ENCODE measurements around the gene PPIL4. TPM values are rescaled to one million over a fixed set of nuclear protein-coding genes. Genes with fewer than 3 reads are reported as not detected.
A peak's percentile ranks its signal among the peaks of the same experiment; 100 is the strongest.
"Not testable (repeated sequence)": the region's sequence is repeated elsewhere in the genome, so short reads cannot be mapped to it uniquely, and the experiment has no call there.

Gene PPIL4
- total RNA-seq, 2 experiments from 2014 or later, result 51.8 to 53.5 TPM

- intact Hi-C loops (cut with DNase I, micrococcal nuclease), result no loop called here
- H3K27ac ChIP-seq (ENCODE audit: low read depth in 1 of 2, low read length in 2 of 2), result no peak overlapping the region
- H3K9me3 Mint-ChIP-seq, result no peaks in the 10 kb centered on the region
- H3K9me3 ChIP-seq (ENCODE audit: control insufficient read depth in 1 of 2, insufficient read depth in 1 of 2, low read length in 2 of 2), result no peaks in the 10 kb centered on the region
- POLR2A ChIA-PET, result no interaction called here
- CTCF ChIA-PET, result interaction anchor here (1.2 to 1.9 kb wide), 2 partner anchors 14 to 16 kb away, joined by 4 to 6 read pairs; partner anchors contain the start of gene ZC3H12D
- H3K4me1 Mint-ChIP-seq (ENCODE audit: low read depth), result peaks cover 62% of the 10 kb centered on the region
- H3K36me3 Mint-ChIP-seq (ENCODE audit: low read depth), result peaks cover 41% of the 10 kb centered on the region
- peak overlapping the region; percentile 69 for H3K27ac Mint-ChIP-seq
- no peak for ATAC-seq (ENCODE audit: poor library complexity)
- H3K4me3 ChIP-seq (ENCODE audit: low read length), result no peak overlapping the region
- H3K27me3 ChIP-seq (ENCODE audit: control insufficient read depth in 1 of 2, insufficient read depth in 2 of 2, low read length in 2 of 2), result no peaks in the 10 kb centered on the region
- no peak for TF ChIP-seq CTCF (IDR thresholded peaks at IDR 0.05)
- no peak overlapping the region for H3K4me3 Mint-ChIP-seq
- H3K36me3 ChIP-seq (ENCODE audit: insufficient read depth, low read length), result peaks cover 1% of the 10 kb centered on the region
- H3K4me1 ChIP-seq (ENCODE audit: insufficient read depth, low read length), result peaks cover 33% of the 10 kb centered on the region
- DNase-seq, result no peak
- H3K27me3 Mint-ChIP-seq, result no peaks in the 10 kb centered on the region
Observed at GRCh38 chr6:149499066-149499465, 46.8 kb downstream of the PPIL4 start.

- H3K27ac Mint-ChIP-seq, result peak overlapping the region; percentile 89
- POLR2A ChIA-PET, result interaction anchor here (0.6 to 4.3 kb wide), 3 partner anchors 11 to 42 kb away, joined by 3 to 79 read pairs (median 3); no protein-coding TSS in a partner anchor
- H3K27ac ChIP-seq (ENCODE audit: low read depth in 1 of 2, low read length in 2 of 2), result no peak overlapping the region
- peaks cover 49% of the 10 kb centered on the region for H3K4me1 ChIP-seq (ENCODE audit: insufficient read depth, low read length)
- no peak for TF ChIP-seq CTCF (IDR thresholded peaks at IDR 0.05)
- CTCF ChIA-PET, result interaction anchor here (2.9 kb wide), 1 partner anchor 19 kb away, joined by 22 read pairs; no protein-coding TSS in a partner anchor
- ATAC-seq (ENCODE audit: poor library complexity) (no peak), DNase-seq (no peak)
- no peaks in the 10 kb centered on the region for H3K36me3 ChIP-seq (ENCODE audit: insufficient read depth, low read length)
- no peak overlapping the region for H3K4me3 ChIP-seq (ENCODE audit: low read length)
- peaks cover 30% of the 10 kb centered on the region for H3K36me3 Mint-ChIP-seq (ENCODE audit: low read depth)
- H3K9me3 Mint-ChIP-seq, result no peaks in the 10 kb centered on the region
- no peak overlapping the region for H3K4me3 Mint-ChIP-seq
- no peaks in the 10 kb centered on the region for H3K27me3 ChIP-seq (ENCODE audit: control insufficient read depth in 1 of 2, insufficient read depth in 2 of 2, low read length in 2 of 2)
- peaks cover 69% of the 10 kb centered on the region for H3K4me1 Mint-ChIP-seq (ENCODE audit: low read depth)
- no peaks in the 10 kb centered on the region for H3K9me3 ChIP-seq (ENCODE audit: control insufficient read depth in 1 of 2, insufficient read depth in 1 of 2, low read length in 2 of 2)
- intact Hi-C loops (cut with DNase I, micrococcal nuclease), result no loop called here
- no peaks in the 10 kb centered on the region for H3K27me3 Mint-ChIP-seq
Observed at GRCh38 chr6:149497365-149497764, 48.5 kb downstream of the PPIL4 start.

- H3K27me3 ChIP-seq (ENCODE audit: control insufficient read depth in 1 of 2, insufficient read depth in 2 of 2, low read length in 2 of 2); intact Hi-C loops (cut with DNase I, micrococcal nuclease); H3K4me3 ChIP-seq (ENCODE audit: low read length); H3K9me3 ChIP-seq (ENCODE audit: control insufficient read depth in 1 of 2, insufficient read depth in 1 of 2, low read length in 2 of 2); H3K36me3 ChIP-seq (ENCODE audit: insufficient read depth, low read length); H3K27me3 Mint-ChIP-seq; H3K9me3 Mint-ChIP-seq; ATAC-seq (ENCODE audit: poor library complexity): not testable (repeated sequence)
- ChIA-PET CTCF (interaction anchor here (1.7 to 2.9 kb wide), 3 partner anchors 11 to 65 kb away, joined by 4 to 22 read pairs (median 9); no protein-coding TSS in a partner anchor), POLR2A (interaction anchor here (0.6 to 4.3 kb wide), 4 partner anchors 12 to 49 kb away, joined by 3 to 79 read pairs (median 10); partner anchors contain the start of gene PPIL4)
- Mint-ChIP-seq H3K27ac (peak overlapping the region; percentile 89), H3K36me3 (ENCODE audit: low read depth) (peaks cover 22% of the 10 kb centered on the region), H3K4me1 (ENCODE audit: low read depth) (peaks cover 69% of the 10 kb centered on the region), H3K4me3 (peak overlapping the region; percentile 60)
- DNase-seq, result peak in 2 of 14 experiments; percentile 54 to 65
- H3K27ac ChIP-seq (ENCODE audit: low read depth in 1 of 2, low read length in 2 of 2), result peak overlapping the region; percentile 40 to 93
- H3K4me1 ChIP-seq (ENCODE audit: insufficient read depth, low read length), result peaks cover 49% of the 10 kb centered on the region
Observed at GRCh38 chr6:149496597-149496996, 49.2 kb downstream of the PPIL4 start.

GRCh38 chr6:149495349-149496016, 50.4 kb downstream of the PPIL4 start:
- H3K27me3 ChIP-seq (ENCODE audit: control insufficient read depth in 1 of 2, insufficient read depth in 2 of 2, low read length in 2 of 2); H3K9me3 Mint-ChIP-seq; H3K27me3 Mint-ChIP-seq; H3K9me3 ChIP-seq (ENCODE audit: control insufficient read depth in 1 of 2, insufficient read depth in 1 of 2, low read length in 2 of 2); H3K36me3 ChIP-seq (ENCODE audit: insufficient read depth, low read length): not testable (repeated sequence)
- DNase-seq, result peak in 6 of 14 experiments; percentile 36 to 66 (median 51)
- peak overlapping the region; percentile 39 for H3K4me3 ChIP-seq (ENCODE audit: low read length)
- Mint-ChIP-seq H3K4me1 (ENCODE audit: low read depth) (peaks cover 69% of the 10 kb centered on the region), H3K4me3 (peak overlapping the region; percentile 60), H3K36me3 (ENCODE audit: low read depth) (peaks cover 18% of the 10 kb centered on the region), H3K27ac (peak overlapping the region; percentile 89)
- POLR2A ChIA-PET, result interaction anchor here (0.6 to 4.3 kb wide), 13 partner anchors 8 to 430 kb away, joined by 3 to 79 read pairs (median 5); partner anchors contain the start of gene PPIL4
- CTCF ChIA-PET, result interaction anchor here (0.9 to 2.9 kb wide), 8 partner anchors 8 to 64 kb away, joined by 3 to 22 read pairs (median 4); partner anchors contain the start of gene PPIL4
- ATAC-seq (ENCODE audit: poor library complexity), result peak; percentile 45
- intact Hi-C loops (cut with DNase I, micrococcal nuclease), result loop anchor here in 1 of 2 experiments (1.0 kb wide), 2 partner anchors 10 to 13 kb away; partner anchors contain the start of gene ZC3H12D
- peak overlapping the region; percentile 81 to 93 for H3K27ac ChIP-seq (ENCODE audit: low read depth in 1 of 2, low read length in 2 of 2)
- peaks cover 49% of the 10 kb centered on the region for H3K4me1 ChIP-seq (ENCODE audit: insufficient read depth, low read length)

GRCh38 chr6:149494810-149495209, 51.0 kb downstream of the PPIL4 start:
- not testable (repeated sequence) for H3K9me3 Mint-ChIP-seq; H3K27me3 ChIP-seq (ENCODE audit: control insufficient read depth in 1 of 2, insufficient read depth in 2 of 2, low read length in 2 of 2); H3K9me3 ChIP-seq (ENCODE audit: control insufficient read depth in 1 of 2, insufficient read depth in 1 of 2, low read length in 2 of 2); H3K36me3 ChIP-seq (ENCODE audit: insufficient read depth, low read length); H3K27me3 Mint-ChIP-seq
- H3K4me3 Mint-ChIP-seq, result peak overlapping the region; percentile 60
- H3K27ac ChIP-seq (ENCODE audit: low read depth in 1 of 2, low read length in 2 of 2), result peak overlapping the region; percentile 81 to 93
- peak overlapping the region; percentile 39 for H3K4me3 ChIP-seq (ENCODE audit: low read length)
- peak overlapping the region; percentile 89 for H3K27ac Mint-ChIP-seq
- peak in 12 of 14 experiments; percentile 38 to 93 (median 54) for DNase-seq
- peaks cover 66% of the 10 kb centered on the region for H3K4me1 Mint-ChIP-seq (ENCODE audit: low read depth)
- ATAC-seq (ENCODE audit: poor library complexity), result peak; percentile 88
- H3K36me3 Mint-ChIP-seq (ENCODE audit: low read depth), result peaks cover 18% of the 10 kb centered on the region
- intact Hi-C loops (cut with DNase I, micrococcal nuclease), result loop anchor here (1.0 kb wide), 2 partner anchors 10 to 13 kb away; partner anchors contain the start of gene ZC3H12D (in 2 of the 2)
- CTCF ChIA-PET, result interaction anchor here (0.9 to 2.9 kb wide), 8 partner anchors 9 to 63 kb away, joined by 3 to 22 read pairs (median 4); partner anchors contain the start of gene PPIL4
- POLR2A ChIA-PET, result interaction anchor here (0.6 to 4.3 kb wide), 14 partner anchors 8 to 429 kb away, joined by 3 to 79 read pairs (median 5); partner anchors contain the start of gene PPIL4
- H3K4me1 ChIP-seq (ENCODE audit: insufficient read depth, low read length), result peaks cover 49% of the 10 kb centered on the region

Measured in CD4-positive, alpha-beta T cell (primary cell).